GM12875 (cell line): Measurements from ENCODE around the gene SKAP1.
A peak's percentile ranks its signal among the peaks of the same experiment; 100 is the strongest.

Source experiments
- H3K4me3 ChIP-seq: one replicate; pipeline ENCODE4 v1.5.1; 2011; ENCODE audit warnings: low read depth, low read length, control low read depth
- TF ChIP-seq, protein P1 (sequence below): IDR thresholded peaks from 2 replicates; pipeline ENCODE4 v1.5.1; 2011; ENCODE audit warnings: low read depth, mild to moderate bottlenecking, control low read depth, inconsistent platforms, low read length, moderate library complexity, borderline replicate concordance; ENCODE audit not compliant: insufficient read depth

Gene SKAP1

DNA sequence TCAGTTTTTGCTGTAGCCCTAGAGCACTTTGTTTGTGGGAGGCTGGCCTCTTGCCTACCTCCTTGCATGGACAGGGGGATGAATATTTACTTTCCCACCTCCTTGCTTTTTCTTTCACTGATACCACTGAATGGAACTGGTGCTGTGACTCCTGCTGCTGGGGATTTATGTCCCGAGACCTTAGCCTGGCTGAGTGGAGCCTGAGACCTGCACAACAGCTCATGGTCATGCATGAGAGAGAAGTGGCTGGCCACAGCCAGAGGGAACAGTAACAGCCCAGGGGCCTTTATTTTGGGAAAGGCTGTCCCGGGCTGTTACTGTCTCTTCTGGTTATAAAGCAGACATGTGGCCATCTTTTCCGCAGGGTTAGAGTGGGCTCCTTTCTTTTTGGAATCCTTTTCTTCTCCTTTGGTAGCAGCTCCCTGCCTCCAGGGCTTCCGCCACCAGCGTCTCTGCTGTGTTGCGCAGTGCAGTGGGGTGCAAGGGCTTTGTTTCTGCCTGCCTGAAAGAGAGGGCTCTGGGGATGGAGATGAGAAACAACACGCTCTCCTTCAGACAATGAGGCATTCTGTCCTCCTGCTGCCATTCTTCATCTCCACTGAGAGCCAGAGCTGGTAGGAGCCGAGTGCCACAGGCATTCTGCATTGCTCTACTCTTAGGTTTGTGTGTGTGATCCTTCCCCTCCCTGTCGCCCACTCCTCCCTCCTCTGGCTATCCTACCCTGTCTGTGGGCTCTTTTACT lies 307.9 kb downstream of the SKAP1 start:
- TF ChIP-seq, protein P1, sequence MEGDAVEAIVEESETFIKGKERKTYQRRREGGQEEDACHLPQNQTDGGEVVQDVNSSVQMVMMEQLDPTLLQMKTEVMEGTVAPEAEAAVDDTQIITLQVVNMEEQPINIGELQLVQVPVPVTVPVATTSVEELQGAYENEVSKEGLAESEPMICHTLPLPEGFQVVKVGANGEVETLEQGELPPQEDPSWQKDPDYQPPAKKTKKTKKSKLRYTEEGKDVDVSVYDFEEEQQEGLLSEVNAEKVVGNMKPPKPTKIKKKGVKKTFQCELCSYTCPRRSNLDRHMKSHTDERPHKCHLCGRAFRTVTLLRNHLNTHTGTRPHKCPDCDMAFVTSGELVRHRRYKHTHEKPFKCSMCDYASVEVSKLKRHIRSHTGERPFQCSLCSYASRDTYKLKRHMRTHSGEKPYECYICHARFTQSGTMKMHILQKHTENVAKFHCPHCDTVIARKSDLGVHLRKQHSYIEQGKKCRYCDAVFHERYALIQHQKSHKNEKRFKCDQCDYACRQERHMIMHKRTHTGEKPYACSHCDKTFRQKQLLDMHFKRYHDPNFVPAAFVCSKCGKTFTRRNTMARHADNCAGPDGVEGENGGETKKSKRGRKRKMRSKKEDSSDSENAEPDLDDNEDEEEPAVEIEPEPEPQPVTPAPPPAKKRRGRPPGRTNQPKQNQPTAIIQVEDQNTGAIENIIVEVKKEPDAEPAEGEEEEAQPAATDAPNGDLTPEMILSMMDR: no peak
- no peak overlapping the region for H3K4me3 ChIP-seq

DNA sequence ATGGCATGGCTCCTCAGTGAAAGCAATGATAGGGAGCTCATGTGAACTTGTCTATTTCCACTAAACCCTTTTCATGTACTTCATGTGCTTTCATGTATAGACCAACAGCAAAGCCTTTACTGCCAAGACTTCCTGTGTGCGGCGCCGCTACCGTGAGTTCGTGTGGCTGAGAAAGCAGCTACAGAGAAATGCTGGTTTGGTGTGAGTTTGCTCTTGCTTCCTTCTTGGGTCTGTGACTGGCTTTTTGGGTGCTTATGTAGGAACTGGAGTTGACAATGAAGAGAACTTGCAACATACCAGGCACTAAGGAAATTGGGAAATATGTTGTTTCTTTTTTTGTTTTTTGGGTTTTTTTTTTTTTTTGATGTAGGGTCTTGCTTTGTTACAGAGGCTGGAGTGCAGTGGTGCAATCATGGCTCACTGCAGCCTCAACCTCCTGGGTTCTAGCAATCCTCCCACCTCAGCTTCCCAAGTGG lies 316.8 kb downstream of the SKAP1 start:
- peak overlapping the region; percentile 61 for H3K4me3 ChIP-seq
- TF ChIP-seq, protein P1: no peak

DNA sequence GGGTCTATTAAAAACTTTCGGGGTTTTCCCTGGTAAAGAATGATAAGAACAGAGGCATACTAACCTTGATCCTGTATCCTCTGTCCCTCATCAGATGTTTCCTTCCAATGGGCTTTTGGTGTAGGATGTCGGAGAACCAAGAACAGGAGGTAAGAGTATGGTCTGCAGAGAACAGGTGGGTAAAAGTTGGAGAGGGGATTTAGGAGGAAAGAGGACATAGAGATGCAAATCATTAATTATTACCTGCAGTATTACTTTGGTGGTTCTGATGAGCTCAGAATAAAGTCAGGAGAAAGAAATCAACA lies 318.1 kb downstream of the SKAP1 start:
- TF ChIP-seq, protein P1: no peak
- H3K4me3 ChIP-seq: peak overlapping the region; percentile 46

DNA sequence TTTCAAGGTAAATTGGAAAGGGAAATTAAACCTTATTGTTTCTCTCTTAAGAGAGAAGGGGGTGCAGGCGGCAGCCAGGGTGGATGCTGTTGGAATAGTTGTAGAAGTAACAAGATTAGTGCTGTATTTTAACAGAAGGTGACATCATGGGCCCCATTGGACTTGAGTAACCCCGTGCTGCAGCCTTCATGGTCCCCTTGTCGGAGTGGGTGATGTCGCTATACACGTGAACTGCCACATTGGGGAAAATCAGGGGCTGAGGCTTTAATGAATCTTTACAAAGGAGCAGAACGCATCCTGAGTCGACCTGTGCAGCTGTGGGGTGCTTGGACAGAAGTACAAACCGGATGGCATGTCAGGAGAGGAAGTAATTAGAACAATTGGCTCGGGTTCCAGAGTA lies 319.3 kb downstream of the SKAP1 start:
- TF ChIP-seq, protein P1: no peak
- H3K4me3 ChIP-seq: peak overlapping the region; percentile 26

DNA sequence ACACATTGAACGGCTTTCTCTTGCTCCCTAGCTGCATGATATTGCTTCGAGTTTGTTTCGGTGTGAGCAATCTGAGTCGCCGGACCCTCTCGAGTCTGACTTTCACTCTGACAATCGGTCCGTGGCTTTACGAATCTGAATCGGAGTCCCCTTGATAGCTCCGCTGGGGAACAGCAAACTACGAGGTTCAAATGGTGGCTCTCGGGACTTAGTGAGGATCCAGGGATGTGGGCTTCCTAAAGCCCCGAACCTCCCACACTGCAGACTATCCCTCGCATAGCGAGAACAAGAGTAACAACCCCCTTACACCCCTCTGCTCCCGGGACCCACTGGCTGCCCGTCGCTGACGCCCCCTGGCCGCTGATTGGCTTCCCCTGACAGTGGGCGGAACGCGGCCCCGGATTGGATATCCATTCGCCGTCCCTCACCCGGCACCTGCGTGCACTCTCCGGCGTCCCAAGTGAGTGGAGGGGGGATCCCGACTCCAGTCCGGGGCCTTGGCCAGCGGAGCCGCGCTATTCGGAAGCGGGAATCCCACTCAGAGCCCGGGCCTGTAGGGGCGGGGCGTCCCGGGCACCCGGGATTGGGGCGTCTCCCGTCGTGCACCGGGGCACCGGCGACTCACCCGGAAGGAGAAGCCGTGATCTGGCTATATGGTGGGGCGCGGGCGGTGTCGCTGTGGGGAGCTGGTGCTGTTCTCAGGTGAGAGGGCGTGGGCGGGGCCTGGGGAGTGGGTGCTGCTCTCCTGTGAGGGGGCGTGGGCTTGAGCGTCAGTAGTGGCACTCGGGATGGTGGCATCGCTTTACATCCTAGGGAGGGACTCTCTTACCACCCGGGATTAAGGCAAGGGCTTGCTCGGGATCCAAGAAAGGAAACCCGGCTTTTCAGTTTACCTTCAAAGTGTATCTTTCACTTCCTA lies 322.6 kb downstream of the SKAP1 start, which contains the start of gene SNX11:
TSS of gene SNX11 (plus strand) at position 630 of the 919 bp plus-strand sequence. CDS start 4,278 bp downstream, outside the sequence.
- TF ChIP-seq, protein P1: no peak
- peak within 1 kb of the TSS; percentile 63 for H3K4me3 ChIP-seq

DNA sequence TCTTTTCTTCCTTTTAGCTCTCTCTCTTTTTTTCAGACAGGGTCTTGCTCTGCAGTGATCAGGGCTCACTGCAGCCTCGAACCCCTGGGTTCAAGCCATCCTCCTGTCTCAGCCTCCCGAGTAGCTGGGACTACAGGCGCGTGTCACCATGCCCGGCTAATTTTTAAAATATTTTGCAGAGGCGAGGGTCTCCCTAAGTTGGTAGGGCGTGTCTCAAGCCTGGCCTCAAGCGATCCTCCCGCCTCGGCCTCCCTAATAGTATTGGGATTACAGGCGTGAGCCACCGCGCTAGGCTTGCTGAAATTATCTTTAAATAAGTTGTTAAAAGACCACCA lies 323.2 kb downstream of the SKAP1 start:
- TF ChIP-seq, protein P1: no peak
- peak overlapping the region; percentile 63 for H3K4me3 ChIP-seq
